ENCODE results near the gene MRPL27.
"Not testable (repeated sequence)": the region's sequence is repeated elsewhere in the genome, so short reads cannot be mapped to it uniquely, and the experiment has no call there.

Gene MRPL27

DNA sequence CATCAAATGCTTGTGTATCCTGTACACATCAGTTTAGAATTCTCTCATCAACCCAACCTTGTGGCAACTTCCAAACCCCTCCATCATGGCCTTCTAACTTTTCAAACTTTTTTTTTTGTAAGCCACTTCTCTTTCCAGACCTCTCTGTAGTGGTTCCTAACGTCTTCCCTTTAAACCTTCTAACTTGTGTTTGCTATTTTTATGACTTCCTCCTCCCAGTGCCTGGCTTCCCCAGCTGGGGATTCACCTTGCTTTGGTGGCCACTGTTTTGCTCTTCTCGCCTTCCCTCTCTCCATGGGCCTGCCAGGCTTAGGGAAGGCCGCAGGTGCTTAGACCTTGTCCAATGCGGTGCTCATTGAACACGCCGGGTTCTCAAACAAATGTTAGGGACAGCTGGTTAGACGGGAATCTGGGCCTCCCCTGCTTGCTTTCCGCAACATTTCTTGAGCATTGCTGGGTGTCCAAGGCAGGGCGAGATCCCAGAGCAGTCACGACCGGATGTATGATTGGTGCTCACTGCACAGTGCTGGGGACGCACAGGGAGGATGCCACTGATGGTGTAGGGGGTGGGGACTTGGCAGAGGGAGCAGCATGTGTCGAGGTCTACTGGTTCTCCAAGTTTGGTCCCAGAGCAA lies 28.1 kb downstream of the MRPL27 start:
- peak; percentile 68 for DNase-seq

GRCh38 chr17:50339381-50339780 lies 33.6 kb downstream of the MRPL27 start:
- DNase-seq = no peak

DNA sequence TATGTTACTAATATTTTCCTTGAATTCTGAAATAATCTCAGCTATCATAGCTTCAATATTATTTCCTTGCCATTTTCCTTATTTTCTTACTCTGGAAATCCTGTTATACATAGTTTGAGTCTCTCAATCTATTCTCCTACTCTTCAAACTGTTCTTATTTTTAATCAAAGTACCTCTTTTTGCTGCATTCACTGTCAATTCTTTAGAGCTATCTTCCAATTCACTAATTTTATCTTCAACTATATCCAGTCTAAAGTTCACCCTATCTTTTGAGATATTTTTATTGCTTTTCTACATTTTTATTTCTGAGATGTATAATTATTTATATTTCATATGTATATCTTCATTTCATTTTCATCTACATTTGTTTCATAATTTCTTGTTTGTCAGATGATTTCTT lies 34.3 kb downstream of the MRPL27 start:
- DNase-seq = no peak

DNA sequence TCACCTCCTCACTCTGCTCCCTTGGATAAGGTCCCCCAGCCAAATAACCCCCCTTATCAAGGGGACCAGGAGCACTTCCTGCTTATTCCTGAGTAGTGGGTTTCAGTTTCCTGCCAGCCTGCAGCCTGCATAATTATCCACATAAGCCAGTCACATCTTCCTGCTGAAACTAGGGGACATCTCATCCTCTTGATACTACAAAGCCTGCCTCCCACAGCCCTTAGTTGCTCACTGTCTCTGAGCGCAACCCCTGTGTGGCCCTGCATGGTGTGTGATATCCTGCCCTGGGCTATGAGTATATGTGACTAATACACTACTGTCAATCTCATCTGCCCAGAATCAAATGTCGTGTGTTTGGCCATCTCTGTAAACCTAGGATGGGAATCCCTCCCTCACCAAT lies 35.0 kb downstream of the MRPL27 start:
- no peak for DNase-seq

DNA sequence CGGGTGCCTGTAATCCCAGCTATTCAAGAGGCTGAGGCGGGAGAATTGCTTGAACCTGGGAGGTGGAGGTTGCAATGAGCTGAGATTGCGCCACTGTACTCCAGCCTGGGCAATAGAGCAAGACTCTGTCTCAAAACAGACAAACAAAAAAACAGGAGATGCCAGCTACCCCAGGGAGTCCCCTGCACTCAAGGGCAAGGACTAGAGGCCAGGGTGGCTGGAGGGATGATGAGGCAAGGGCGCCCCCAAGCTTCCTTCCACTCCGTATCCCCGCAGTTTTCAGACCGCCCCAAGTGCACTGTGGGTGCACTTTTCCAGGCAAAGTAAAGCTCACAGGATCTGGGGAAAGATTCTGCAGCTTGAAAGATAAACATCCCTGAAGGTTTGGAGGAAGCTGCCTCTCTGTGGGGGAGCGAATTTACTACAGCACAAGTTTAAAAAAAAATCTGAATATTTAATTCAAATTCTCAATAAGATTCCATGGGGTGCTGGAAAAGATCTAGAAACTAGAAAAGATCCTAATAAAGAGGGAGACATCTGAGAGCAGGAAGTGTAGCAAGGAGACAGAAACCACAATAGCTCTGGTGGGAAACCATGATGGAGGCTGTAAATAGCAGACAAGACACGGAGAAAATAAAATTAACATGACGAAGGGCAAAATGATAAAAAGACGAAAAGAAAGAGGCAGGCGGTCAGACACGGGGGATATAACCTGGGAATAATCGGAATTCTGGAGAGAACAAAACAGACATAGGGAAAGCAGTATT lies 39.5 kb downstream of the MRPL27 start:
- not testable (repeated sequence) for DNase-seq

- DNase-seq = no peak
Observed at GRCh38 chr17:50332196-50332595, 40.8 kb downstream of the MRPL27 start.

DNA sequence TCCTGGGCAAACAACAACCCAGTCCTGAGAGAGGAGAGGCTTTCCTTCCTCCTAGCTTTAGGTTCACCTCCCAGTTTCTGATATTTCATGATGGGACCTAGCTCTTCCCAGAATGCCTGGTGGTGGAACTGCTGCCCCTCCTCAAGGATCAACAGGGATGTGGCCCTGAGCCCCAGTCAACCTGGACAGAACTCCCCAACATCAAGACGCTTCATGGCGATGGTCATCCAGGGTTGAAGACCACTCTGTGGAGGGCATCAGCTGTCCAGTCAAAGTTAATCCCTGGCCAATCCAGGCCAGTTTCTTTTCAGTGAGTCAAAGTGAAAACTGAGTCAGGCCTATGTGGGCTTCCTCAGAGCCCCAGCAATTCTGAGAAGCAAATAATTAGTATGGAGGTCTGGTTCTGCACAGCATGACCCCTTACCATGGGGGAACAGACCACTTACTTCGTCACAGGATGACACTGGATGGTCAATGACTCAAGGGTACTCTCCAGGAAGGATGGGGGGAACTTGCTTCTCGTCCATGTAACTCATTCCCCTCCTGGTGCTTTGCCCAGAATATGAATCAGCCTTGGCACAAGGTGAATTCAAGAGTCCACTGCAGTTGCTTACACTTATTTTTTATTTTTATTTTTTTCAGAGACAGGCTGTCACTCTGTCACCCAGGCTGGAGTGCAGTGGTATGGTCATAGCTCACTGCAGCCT lies 41.7 kb downstream of the MRPL27 start:
- no peak for DNase-seq

DNA sequence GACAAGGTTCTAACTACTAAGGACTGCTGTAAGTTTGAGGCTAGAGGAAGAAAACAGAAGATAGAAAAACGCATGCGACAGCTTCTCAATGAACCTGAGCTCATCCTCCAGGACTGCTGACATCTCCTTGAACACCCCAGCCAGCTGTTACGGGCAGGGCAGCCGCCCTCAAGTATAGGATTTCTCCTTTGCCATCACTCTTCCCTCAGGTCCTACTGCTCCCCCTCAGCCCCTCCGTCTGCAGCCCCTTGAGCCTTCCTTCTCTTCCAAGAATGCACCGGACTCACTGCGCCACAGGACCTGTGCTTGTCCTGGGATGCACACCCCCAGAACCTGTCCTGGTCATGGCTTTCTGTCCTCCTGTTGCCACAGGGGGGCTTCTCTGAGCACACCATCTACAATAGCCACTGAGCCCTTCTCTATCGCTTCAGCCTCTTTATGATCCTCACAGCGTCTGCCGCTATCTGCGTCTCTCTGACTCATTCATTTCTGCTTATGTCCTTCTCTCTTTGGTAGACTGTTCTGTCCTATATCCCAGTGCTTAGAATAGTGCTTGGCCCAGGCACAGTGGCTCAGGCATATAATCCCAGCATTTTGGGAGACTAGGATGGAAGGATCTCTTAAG lies 42.7 kb downstream of the MRPL27 start:
- no peak for DNase-seq

GRCh38 chr17:50329716-50330115 lies 43.3 kb downstream of the MRPL27 start:
- DNase-seq = no peak

- no peak for DNase-seq
Observed at GRCh38 chr17:50328363-50329325, 44.3 kb downstream of the MRPL27 start.

DNA sequence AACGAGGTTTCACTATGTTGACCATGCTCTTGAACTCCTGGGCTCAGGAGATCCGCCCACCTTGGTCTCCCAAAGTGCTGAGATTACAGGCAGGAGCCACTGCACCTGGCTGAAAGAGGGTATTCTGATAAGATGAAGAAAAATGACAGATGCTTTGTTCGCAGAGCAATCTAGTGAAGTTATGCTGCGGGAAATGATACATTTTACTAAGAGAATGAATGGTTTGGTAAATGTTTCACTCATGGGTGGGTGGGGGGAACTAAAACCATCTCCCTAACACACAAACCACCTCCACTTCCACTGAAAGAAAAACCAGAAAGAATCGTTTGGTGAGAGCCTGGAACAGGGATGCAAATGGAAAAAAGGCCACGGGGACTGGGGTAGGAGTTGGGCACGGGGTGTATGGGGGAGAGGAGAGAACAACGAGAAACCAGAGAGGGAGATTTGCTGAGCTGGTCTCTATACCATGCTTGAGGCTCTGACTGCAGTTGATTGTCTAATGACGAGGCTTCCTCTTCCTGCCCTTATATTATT lies 46.1 kb downstream of the MRPL27 start:
- DNase-seq = no peak

GRCh38 chr17:50325906-50326305 lies 47.1 kb downstream of the MRPL27 start:
- DNase-seq = no peak

DNA sequence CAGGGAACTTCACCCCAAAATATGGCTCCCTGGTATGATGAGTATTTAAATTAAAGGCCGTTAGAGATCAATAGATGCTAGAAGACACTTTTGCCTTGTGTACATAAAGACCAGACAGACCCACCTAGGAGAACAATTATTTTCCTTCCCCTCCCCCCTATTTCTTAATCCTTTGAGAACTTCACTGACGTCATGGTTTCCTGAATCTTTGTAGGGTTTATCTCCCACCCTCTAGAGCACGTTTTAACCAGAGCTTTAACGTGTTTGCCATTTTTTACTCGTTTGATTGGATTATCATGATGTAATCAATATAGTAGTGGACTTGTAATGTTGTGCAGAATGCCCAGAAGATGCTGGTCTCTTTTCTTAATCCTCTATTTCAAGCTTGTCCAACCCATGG lies 49.9 kb downstream of the MRPL27 start:
- DNase-seq = no peak

GRCh38 chr17:50322271-50322670 lies 50.7 kb downstream of the MRPL27 start:
- no peak for DNase-seq

GRCh38 chr17:50319306-50320004 lies 53.5 kb downstream of the MRPL27 start:
- no peak for DNase-seq

DNA sequence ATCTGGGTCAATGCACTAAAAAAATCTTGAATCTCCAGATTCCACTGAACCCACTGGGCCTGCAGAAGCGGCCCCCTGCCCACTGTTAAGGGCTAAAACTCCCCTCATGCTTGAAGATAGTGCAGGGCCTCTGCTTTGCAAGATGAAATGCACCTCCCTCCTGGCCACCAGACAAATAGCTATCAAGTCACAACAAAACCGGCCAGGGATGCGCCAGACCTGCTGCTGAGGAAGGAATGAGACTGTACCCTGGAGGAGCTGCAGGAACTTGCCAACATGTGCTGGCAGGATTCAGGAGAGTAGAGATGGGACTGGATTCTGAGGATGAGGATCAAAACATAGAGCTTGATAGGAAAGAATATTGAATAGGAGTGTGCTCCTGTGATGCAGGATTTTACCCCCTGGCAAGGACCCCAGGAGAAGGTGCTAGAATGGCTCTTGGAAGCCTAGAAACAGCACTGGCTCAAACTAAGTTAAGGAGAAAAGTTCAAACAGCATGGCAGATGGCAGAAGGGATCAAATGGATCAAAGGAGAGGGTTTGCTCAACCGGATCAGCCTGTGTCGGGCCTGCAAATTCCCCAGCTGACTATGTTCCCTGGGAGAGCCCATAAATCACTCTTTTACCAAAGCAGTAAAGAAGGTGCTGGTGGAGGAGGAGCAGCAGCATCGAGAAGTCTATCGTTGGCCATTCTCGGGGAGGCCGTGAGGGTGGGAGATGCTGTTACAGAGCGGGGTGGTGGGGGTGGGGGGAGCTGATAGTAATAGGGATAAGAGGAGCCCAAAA lies 54.3 kb downstream of the MRPL27 start:
- no peak for DNase-seq

Data from activated CD8-positive, alpha-beta memory T cell treated with anti-CD3 and anti-CD28 coated beads for 24 hours (primary cell).